ENCODE data around the gene CNOT4.

DNA sequence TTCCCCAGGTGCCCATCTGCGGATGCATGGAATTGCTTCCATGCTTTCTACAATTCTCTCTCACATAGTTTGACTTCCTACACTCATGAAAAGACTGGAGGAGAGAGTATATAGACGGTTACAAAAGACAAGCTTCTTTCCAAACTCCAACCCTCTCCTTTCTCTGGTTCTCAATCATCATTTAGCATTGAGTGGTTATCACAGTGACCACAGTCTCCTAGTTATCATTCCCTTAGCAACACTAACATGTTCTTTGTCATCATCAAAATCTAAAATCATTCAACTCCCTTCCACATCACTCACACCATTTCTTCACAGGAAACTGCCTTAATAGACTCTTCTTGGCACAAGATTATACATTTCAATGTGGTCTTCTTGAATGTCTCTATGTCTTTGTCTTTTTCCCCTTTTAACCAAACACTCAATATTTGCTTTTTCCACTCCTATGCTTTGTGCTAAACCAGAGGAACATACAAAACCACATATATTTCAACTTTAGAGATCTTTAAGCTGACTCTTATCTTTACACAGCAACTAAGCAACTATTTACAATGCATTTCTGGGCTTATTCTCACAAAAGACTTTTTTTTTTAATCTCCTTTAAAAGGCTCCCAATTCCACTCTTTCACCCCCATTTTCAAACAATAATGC lies 126.3 kb downstream of the CNOT4 start:
- TF ChIP-seq, protein P1, sequence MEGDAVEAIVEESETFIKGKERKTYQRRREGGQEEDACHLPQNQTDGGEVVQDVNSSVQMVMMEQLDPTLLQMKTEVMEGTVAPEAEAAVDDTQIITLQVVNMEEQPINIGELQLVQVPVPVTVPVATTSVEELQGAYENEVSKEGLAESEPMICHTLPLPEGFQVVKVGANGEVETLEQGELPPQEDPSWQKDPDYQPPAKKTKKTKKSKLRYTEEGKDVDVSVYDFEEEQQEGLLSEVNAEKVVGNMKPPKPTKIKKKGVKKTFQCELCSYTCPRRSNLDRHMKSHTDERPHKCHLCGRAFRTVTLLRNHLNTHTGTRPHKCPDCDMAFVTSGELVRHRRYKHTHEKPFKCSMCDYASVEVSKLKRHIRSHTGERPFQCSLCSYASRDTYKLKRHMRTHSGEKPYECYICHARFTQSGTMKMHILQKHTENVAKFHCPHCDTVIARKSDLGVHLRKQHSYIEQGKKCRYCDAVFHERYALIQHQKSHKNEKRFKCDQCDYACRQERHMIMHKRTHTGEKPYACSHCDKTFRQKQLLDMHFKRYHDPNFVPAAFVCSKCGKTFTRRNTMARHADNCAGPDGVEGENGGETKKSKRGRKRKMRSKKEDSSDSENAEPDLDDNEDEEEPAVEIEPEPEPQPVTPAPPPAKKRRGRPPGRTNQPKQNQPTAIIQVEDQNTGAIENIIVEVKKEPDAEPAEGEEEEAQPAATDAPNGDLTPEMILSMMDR (IDR thresholded peaks at IDR 0.05) = no peak
- no peak for TF ChIP-seq POLR2A (IDR thresholded peaks at IDR 0.05)
